K562 (cell line): ENCODE data around the gene CRB2. TPM values are rescaled to one million over a fixed set of nuclear protein-coding genes. Genes with fewer than 3 reads are reported as not detected.

ENCODE experiments used
- ATAC-seq: fragments of 200-7000 bp; cut with Tn5 transposase; 3 replicates; pipeline ENCODE4 v1.9.1; 2020; ENCODE audit warnings: moderate library complexity
- BruUV-seq: library from RNA; stranded (reverse); fragments of 400-500 nt; replicated peaks from 2 replicates; lab custom pipeline; 2021; lab: Mats Ljungman, UMichigan
- CTCF ChIA-PET: fragments of 300-600 bp; formaldehyde crosslinking; extraction: SDS; loops from one replicate; lab custom pipeline; 2021; ENCODE audit warnings: low intra/inter-chr PET ratio; lab: Yijun Ruan, JAX
- POLR2A ChIA-PET: fragments of 300-600, 350-650 bp; sonication (Branson Sonifier 250); formaldehyde crosslinking; extraction: SDS; loops from one replicate; lab custom pipeline; 2021; ENCODE audit warnings: antibody characterized with exemption, inconsistent platforms; lab: Yijun Ruan, JAX
- DNase-seq, 4 experiments: peaks; one replicate each; pipeline versions ENCODE4 v3.0.0 to v3.0.0-alpha.2; 2011 to 2018; ENCODE audit warnings: low spot score in 3 of 4, mixed read lengths in 3 of 4; ENCODE audit errors: extremely low read depth in 1 of 4
- FAIRE-seq: peaks from 2 replicates; lab custom pipeline; 2011; peaks lifted over from hg19 to GRCh38; lab: Jason Lieb, UNC
- H2AFZ ChIP-seq: 2 replicates; pipeline ENCODE4 v1.6.0; 2011; ENCODE audit warnings: low read depth, low read length, control low read depth, inconsistent platforms
- H3K27ac ChIP-seq: fragments of 200-600 bp; 3 replicates; pipeline ENCODE4 v1.8.0; 2011; ENCODE audit warnings: low read depth, mild to moderate bottlenecking, control low read depth, inconsistent platforms, low read length, moderate library complexity, mixed read lengths; ENCODE audit errors: extremely low read depth
- H3K27me3 ChIP-seq, 2 experiments: fragments of 300-600 bp in 1 of 2; 2 replicates in 1 of 2; 3 replicates in 1 of 2; pipeline versions ENCODE4 v1.6.0 to v1.8.0; 2011; ENCODE audit warnings: inconsistent platforms in 2 of 2, low read length in 2 of 2, mild to moderate bottlenecking in 1 of 2, mixed read lengths in 1 of 2, moderate library complexity in 1 of 2; ENCODE audit not compliant: control insufficient read depth in 2 of 2, insufficient read depth in 2 of 2
- H3K36me3 ChIP-seq: fragments of 300-600 bp; 3 replicates; pipeline ENCODE4 v1.8.0; 2011; ENCODE audit warnings: mild to moderate bottlenecking, low read length, inconsistent platforms; ENCODE audit not compliant: control insufficient read depth, insufficient read depth
- H3K4me1 ChIP-seq, 2 experiments: fragments of 200-600 bp in 1 of 2; replicated peaks in 1 of 2; 2 replicates in 1 of 2; 3 replicates in 1 of 2; pipeline versions ENCODE4 v1.5.1 to v1.8.0; 2011; ENCODE audit warnings: inconsistent platforms in 2 of 2, low read length in 2 of 2, mild to moderate bottlenecking in 1 of 2, mixed read lengths in 1 of 2, moderate library complexity in 1 of 2; ENCODE audit not compliant: control insufficient read depth in 2 of 2, insufficient read depth in 2 of 2
- H3K4me2 ChIP-seq: 2 replicates; pipeline ENCODE4 v1.6.1; 2011; ENCODE audit warnings: low read length, control low read depth, inconsistent platforms, mixed read lengths; ENCODE audit not compliant: insufficient read depth
- H3K4me3 ChIP-seq: fragments of 200-600 bp; sonication (generic), shearing (Covaris generic); 2 replicates; pipeline ENCODE4 v1.5.1; 2016; ENCODE audit warnings: control low read depth, inconsistent platforms
- H3K79me2 ChIP-seq: fragments of 200-600 bp; 3 replicates; pipeline ENCODE4 v1.8.0; 2011; ENCODE audit warnings: low read length, inconsistent platforms; ENCODE audit not compliant: control insufficient read depth, insufficient read depth
- H3K9ac ChIP-seq, 2 experiments: 2 replicates each; pipeline versions ENCODE4 v1.6.0 to v1.6.1; 2011; ENCODE audit warnings: low read depth in 2 of 2, low read length in 2 of 2, control low read depth in 1 of 2, inconsistent platforms in 1 of 2, mild to moderate bottlenecking in 1 of 2, mixed read lengths in 1 of 2; ENCODE audit not compliant: insufficient read depth in 1 of 2
- H3K9me1 ChIP-seq: one replicate; pipeline ENCODE4 v1.6.0; 2011; ENCODE audit warnings: inconsistent platforms, mild to moderate bottlenecking, low read length, moderate library complexity; ENCODE audit not compliant: control insufficient read depth, insufficient read depth
- H3K9me3 ChIP-seq: replicated peaks from 2 replicates; pipeline ENCODE4 v1.5.1; 2011; ENCODE audit warnings: low read depth, low read length, inconsistent platforms; ENCODE audit not compliant: control insufficient read depth, insufficient read depth
- H4K20me1 ChIP-seq: replicated peaks from 2 replicates; pipeline ENCODE4 v1.6.1; 2011; ENCODE audit warnings: low read length, inconsistent platforms, mixed read lengths; ENCODE audit not compliant: control insufficient read depth, insufficient read depth
- CEBPB ChIP-seq: fragments of 450-650 bp; IDR thresholded peaks from 2 replicates; pipeline ENCODE4 v1.6.1; 2016; ENCODE audit warnings: missing genetic modification characterization, missing compliant biosample characterization
- E2F3 ChIP-seq: fragments of 250-450 bp; sonication (Bioruptor Pico); IDR thresholded peaks from 2 replicates; pipeline ENCODE4 v1.4.0; 2020; ENCODE audit warnings: mild to moderate bottlenecking
- KAT2B ChIP-seq: IDR thresholded peaks from one replicate; pipeline ENCODE4 v1.6.1; 2012; ENCODE audit warnings: low read depth, mild to moderate bottlenecking, control low read depth, inconsistent platforms, low read length, moderate library complexity
- MCM5 ChIP-seq: fragments of 450-650 bp; IDR thresholded peaks from 2 replicates; pipeline ENCODE4 v1.6.1; 2016; ENCODE audit warnings: low read depth
- SMAD2 ChIP-seq: fragments of 150-350 bp; IDR thresholded peaks from 2 replicates; pipeline ENCODE4 v1.6.1; 2014; ENCODE audit warnings: low read depth, mild to moderate bottlenecking, low read length
- WGBS: fragments of 100-300 bp; shearing (Covaris generic); methylation state at CpG from one replicate; pipeline ENCODE4 v1.1.6; 2016; ENCODE audit warnings: low coverage, mixed read lengths; ENCODE audit not compliant: insufficient coverage; ENCODE audit errors: missing lambda C conversion rate; 5-methylcytosine and 5-hydroxymethylcytosine counted together
- in situ Hi-C: fragments of 300-500 bp; cut with MboI; formaldehyde crosslinking; loops from 4 replicates; pipeline ENCODE4 v1.15.0; 2018; ENCODE audit warnings: inconsistent platforms, mixed read lengths
- intact Hi-C: fragments of 100-400 bp; cut with micrococcal nuclease; formaldehyde crosslinking; loops from 2 replicates; pipeline ENCODE4 v1.14.2; 2022
- polyA plus RNA-seq, 8 experiments: library from polyadenylated mRNA; depleted of rRNA in 4 of 8; stranded (reverse) in 5 of 8; unstranded in 3 of 8; fragments of >200 nt; fragmentation: Nextera tagmentation in 2 of 8; fragmentation: Illumina TruSeq in 1 of 8; extraction: Ambion mirVana in 2 of 8; extraction: Trizol in 1 of 8; gene quantifications; 2 replicates each; pipeline versions ENCODE4 v1.2.1 to v1.2.3, GENCODE V29; 2011 to 2014; ENCODE audit warnings: inconsistent platforms in 1 of 8, missing spikeins in 1 of 8
- total RNA-seq, 7 experiments: library from RNA; depleted of rRNA in 6 of 7; stranded (reverse); fragments of >200 nt in 6 of 7; fragmentation: Illumina TruSeq in 2 of 7; extraction: Trizol in 2 of 7; gene quantifications; 2 replicates each; pipeline versions ENCODE4 v1.2.1 to v1.2.3, GENCODE V29; 2011 to 2021; ENCODE audit warnings: low replicate concordance in 1 of 7
- TF ChIP-seq, protein P1 (sequence below): fragments of 450-650 bp; formaldehyde crosslinking; IDR thresholded peaks from 2 replicates; pipeline ENCODE4 v1.4.0; 2020; ENCODE audit warnings: mild to moderate bottlenecking, mixed read lengths

Gene CRB2
- total and polyA plus RNA-seq, 9 of the 15 experiments (the other 6 are each of a cell fraction or from before 2014, with no cell fraction given) = 0.13 to 1.2 (median 0.25) TPM; not detected in 2

- TF ChIP-seq KAT2B (no peak), E2F3 (CRISPR knock-in tag) (no peak), SMAD2 (no peak), MCM5 (no peak), CEBPB (no peak)
- TF ChIP-seq, protein P1, sequence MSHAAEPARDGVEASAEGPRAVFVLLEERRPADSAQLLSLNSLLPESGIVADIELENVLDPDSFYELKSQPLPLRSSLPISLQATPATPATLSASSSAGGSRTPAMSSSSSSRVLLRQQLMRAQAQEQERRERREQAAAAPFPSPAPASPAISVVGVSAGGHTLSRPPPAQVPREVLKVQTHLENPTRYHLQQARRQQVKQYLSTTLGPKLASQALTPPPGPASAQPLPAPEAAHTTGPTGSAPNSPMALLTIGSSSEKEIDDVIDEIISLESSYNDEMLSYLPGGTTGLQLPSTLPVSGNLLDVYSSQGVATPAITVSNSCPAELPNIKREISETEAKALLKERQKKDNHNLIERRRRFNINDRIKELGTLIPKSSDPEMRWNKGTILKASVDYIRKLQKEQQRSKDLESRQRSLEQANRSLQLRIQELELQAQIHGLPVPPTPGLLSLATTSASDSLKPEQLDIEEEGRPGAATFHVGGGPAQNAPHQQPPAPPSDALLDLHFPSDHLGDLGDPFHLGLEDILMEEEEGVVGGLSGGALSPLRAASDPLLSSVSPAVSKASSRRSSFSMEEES = no peak
- Histone ChIP-seq H3K9ac (no peak overlapping the region), H3K79me2 (no peaks in the 10 kb centered on the region), H3K9me1 (peaks cover 4% of the 10 kb centered on the region), H3K9me3 (no peaks in the 10 kb centered on the region), H4K20me1 (no peaks in the 10 kb centered on the region), H3K36me3 (no peaks in the 10 kb centered on the region), H3K27ac (no peak overlapping the region), H2AFZ (no peak overlapping the region), H3K4me2 (no peak overlapping the region), H3K27me3 (no peaks in the 10 kb centered on the region), H3K4me1 (peaks cover 16 to 76% of the 10 kb centered on the region in 2 experiments), H3K4me3 (no peak overlapping the region)
- BruUV-seq = no TSS peak
- WGBS = 57% methylated on average over 10 of the region's 10 CpGs
- FAIRE-seq (no peak), ATAC-seq (peak; percentile 10; the same call in 1 of the 3 replicates), DNase-seq (no peak)
- in situ Hi-C loops (no loop called here), intact Hi-C loops (no loop called here)
- ChIA-PET CTCF (no interaction called here), POLR2A (interaction anchor here (1.0 to 1.6 kb wide), 3 partner anchors 16 to 23 kb away, joined by 3 to 6 read pairs (median 4); no protein-coding TSS in a partner anchor)
Observed at GRCh38 chr9:123378025-123378424, 22.0 kb downstream of the CRB2 start.
